Heart left ventricle (tissue), 16 donors: ENCODE data around the gene KRT7. TPM values are rescaled to one million over a fixed set of nuclear protein-coding genes. Genes with fewer than 3 reads are reported as not detected.

Experiments
- ATAC-seq, 4 donors: fragments of 200-7000 bp; cut with Tn5 transposase; one replicate each; pipeline ENCODE4 v1.9.1; 2020 to 2022; ENCODE audit warnings: moderate library complexity in 4 of 4, mild to moderate bottlenecking in 3 of 4, moderate number of reproducible peaks in 1 of 4
- DNase-seq, 5 donors: peaks; one replicate each; pipeline ENCODE4 v3.0.0-alpha.2; 2020
- H3K27ac ChIP-seq, 12 donors: fragments of 200-600 bp; sonication (generic) in 4 of 12; one replicate each; pipeline versions ENCODE4 v1.5.0 to v1.8.0; 2016 to 2022; ENCODE audit warnings: mild to moderate bottlenecking in 2 of 12
- H3K27me3 ChIP-seq, 9 donors: fragments of 200-600 bp; sonication (generic) in 2 of 9; one replicate each; pipeline versions ENCODE4 v1.5.1 to v1.8.0; 2016 to 2022; ENCODE audit warnings: mild to moderate bottlenecking in 3 of 9
- H3K36me3 ChIP-seq, 9 donors: fragments of 200-600 bp; sonication (generic) in 2 of 9; one replicate each; pipeline versions ENCODE4 v1.5.0 to v1.8.0; 2018 to 2022; ENCODE audit warnings: mild to moderate bottlenecking in 2 of 9
- H3K4me1 ChIP-seq, 12 donors: fragments of 200-600 bp; sonication (generic) in 4 of 12; one replicate each; pipeline versions ENCODE4 v1.5.0 to v1.8.0; 2016 to 2022; ENCODE audit warnings: mild to moderate bottlenecking in 3 of 12
- H3K4me3 ChIP-seq, 12 donors: fragments of 200-600 bp; sonication (generic) in 4 of 12; one replicate each; pipeline versions ENCODE4 v1.5.0 to v1.8.0; 2017 to 2022; ENCODE audit warnings: mild to moderate bottlenecking in 9 of 12, moderate library complexity in 4 of 12
- H3K9me3 ChIP-seq, 12 donors: fragments of 200-600 bp; sonication (generic) in 4 of 12; one replicate each; pipeline versions ENCODE4 v1.5.0 to v1.8.0; 2016 to 2022; ENCODE audit warnings: mild to moderate bottlenecking in 1 of 12
- POLR2A ChIP-seq, 2 donors: fragments of 450-650 bp; IDR thresholded peaks; one replicate each; pipeline ENCODE4 v1.6.1; 2017; ENCODE audit warnings: antibody characterized with exemption in 2 of 2, mild to moderate bottlenecking in 2 of 2, moderate library complexity in 2 of 2
- WGBS, 4 donors: extraction: QIAGEN DNeasy Blood & Tissue Kit in 2 of 4; methylation state at CpG; one replicate each; pipeline versions ENCODE4 v1.1.5 to v1.1.7; 2013 to 2018; 5-methylcytosine and 5-hydroxymethylcytosine counted together
- intact Hi-C, 10 donors: fragments of 100-400 bp; cut with DNase I; formaldehyde crosslinking; loops; one replicate each; pipeline versions ENCODE4 v1.11.1 to v1.14.2; 2022
- polyA plus RNA-seq, 2 donors: library from polyadenylated mRNA; stranded (reverse); fragments of 200-250 nt; gene quantifications; one replicate each; pipeline ENCODE4 v1.2.3, GENCODE V29; 2013
- total RNA-seq, 9 donors: library from RNA; depleted of rRNA in 2 of 9; stranded (reverse); fragments of >200 nt in 2 of 9; fragmentation: NEBNext Ultra II Directional in 3 of 9; extraction: Animal tissue kit (Norgen Biotek cat#: 25700) in 3 of 9; gene quantifications; one replicate each; pipeline versions ENCODE4 v1.1.0 to v1.2.4, GENCODE V29; 2016 to 2023
- TF ChIP-seq, protein P1 (sequence below), 12 donors: fragments of 200-600 bp; sonication (generic) in 4 of 12; IDR thresholded peaks; one replicate each; pipeline versions ENCODE4 v1.5.0 to v1.8.0; 2018 to 2022; ENCODE audit warnings: antibody characterized with exemption in 12 of 12, mild to moderate bottlenecking in 5 of 12
- donor health status: ischemic (EF 13 %, LVEDD 7.1; RV severe dilation, severe dysfunction).
- donor health status: healthy with polysubstance abuse.
- donor health status: DM: no; HTN: yes; CAD: no.
- donor health status: DM: no; HTN: no; CAD: no.
- donor health status: ischemic (EF 25% LVEDD 6.9; RV normal size, moderate dysfunction).
- donor health status: ischemic (EF 25% LVEDD 5.7; RV mildly dilated, moderate dysfunction).
- donor health status: healthy.
- donor health status: DM: yes; HTN: yes; CAD: no.
- donor health status: ischemic (EF 35%, LVEDD 5.7; RV mildly dilated, moderate dysfunction).
- donor health status: nonischemic (EF 11% LVEDD 7.7; RV severe dilation, severe dysfunction).
- donor health status: DM: yes; HTN: yes; CAD: no.
- donor health status: PGD.
- donor health status: ischemic (EF 29% LVEDD 5.4; RV normal size, mild dysfunction).
- donor health status: nonischemic (EF 23%, LVEDD 6.1; RV moderate dilation, normal function).

Gene KRT7
- total and polyA plus RNA-seq, 11 donors, result 0.20 to 56.7 (median 3.1) TPM; not detected in 3

DNA sequence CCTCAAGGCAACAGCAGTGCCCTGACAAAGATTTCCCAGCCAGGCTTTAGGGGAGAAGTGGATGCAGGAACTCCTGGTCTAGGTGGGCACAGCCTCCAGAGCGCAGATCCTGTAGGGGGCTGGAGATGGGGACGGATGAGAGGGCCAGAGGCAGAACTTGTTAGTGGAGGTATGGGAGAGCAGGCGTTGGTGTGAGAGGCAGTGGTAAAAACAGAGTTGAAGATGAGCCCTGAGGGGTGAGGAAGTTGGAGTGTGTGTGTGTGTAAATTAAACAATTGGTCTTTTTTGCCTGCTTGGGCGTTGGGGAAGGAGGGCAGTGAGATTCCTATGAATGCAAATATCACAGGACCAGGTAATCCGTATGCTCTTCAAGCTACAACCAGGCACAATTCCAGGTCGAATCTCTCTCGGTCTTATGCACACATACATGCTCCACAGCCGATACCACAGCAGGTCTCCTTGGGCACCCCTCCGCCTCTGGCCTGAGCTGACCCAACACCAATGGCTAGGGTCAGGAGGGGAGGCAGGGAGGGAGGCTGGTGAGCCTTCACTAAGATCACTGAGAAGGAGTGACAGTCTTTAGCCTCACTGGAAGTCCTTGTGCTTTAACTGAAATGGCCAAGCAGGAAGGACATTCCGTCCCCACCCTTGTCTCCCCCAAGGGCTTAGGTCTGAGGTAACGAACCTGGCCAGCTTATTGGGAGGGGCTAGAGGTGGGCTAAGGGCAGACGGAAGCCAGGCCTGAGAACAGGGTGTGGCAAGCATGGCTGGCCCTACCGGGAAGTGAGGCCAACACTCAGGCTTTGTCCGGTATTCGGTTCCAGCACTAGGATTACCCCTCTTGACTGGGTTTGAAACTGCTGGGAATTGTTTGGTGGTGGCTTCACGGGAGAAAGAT, 1.5 kb upstream of the KRT7 start:
- Histone ChIP-seq H3K36me3 (no peaks in the 10 kb centered on the region), H3K27ac (peak overlapping the region in 1 of 12 donors; percentile 40), H3K27me3 (peaks cover 10 to 39% (median 22%) of the 10 kb centered on the region in 9 donors), H3K4me3 (no peak overlapping the region), H3K4me1 (peaks cover 0 to 38% (median 17%) of the 10 kb centered on the region in 12 donors), H3K9me3 (no peaks in the 10 kb centered on the region)
- DNase-seq, result peak in 1 of 5 donors; percentile 52
- ATAC-seq, result peak in 2 of 4 donors; percentile 10 to 39
- 72 to 77% (median 73%) methylated on average over 16 of the region's 16 CpGs for WGBS, 4 donors
- TF ChIP-seq, protein P1, sequence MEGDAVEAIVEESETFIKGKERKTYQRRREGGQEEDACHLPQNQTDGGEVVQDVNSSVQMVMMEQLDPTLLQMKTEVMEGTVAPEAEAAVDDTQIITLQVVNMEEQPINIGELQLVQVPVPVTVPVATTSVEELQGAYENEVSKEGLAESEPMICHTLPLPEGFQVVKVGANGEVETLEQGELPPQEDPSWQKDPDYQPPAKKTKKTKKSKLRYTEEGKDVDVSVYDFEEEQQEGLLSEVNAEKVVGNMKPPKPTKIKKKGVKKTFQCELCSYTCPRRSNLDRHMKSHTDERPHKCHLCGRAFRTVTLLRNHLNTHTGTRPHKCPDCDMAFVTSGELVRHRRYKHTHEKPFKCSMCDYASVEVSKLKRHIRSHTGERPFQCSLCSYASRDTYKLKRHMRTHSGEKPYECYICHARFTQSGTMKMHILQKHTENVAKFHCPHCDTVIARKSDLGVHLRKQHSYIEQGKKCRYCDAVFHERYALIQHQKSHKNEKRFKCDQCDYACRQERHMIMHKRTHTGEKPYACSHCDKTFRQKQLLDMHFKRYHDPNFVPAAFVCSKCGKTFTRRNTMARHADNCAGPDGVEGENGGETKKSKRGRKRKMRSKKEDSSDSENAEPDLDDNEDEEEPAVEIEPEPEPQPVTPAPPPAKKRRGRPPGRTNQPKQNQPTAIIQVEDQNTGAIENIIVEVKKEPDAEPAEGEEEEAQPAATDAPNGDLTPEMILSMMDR (IDR thresholded peaks at IDR 0.05), result no peak
- TF ChIP-seq POLR2A (IDR thresholded peaks at IDR 0.05), result no peak
- intact Hi-C loops, result no loop called here

GRCh38 chr12:52232203-52232673, 805 bp upstream of the KRT7 start:
- WGBS, 4 donors, result 55 to 75% (median 62%) methylated on average over 12 of the region's 12 CpGs
- Histone ChIP-seq H3K4me3 (no peak overlapping the region), H3K27ac (peak overlapping the region in 1 of 12 donors; percentile 40), H3K9me3 (no peaks in the 10 kb centered on the region), H3K27me3 (peaks cover 10 to 39% (median 22%) of the 10 kb centered on the region in 9 donors), H3K4me1 (peaks cover 0 to 37% (median 17%) of the 10 kb centered on the region in 12 donors), H3K36me3 (no peaks in the 10 kb centered on the region)
- ATAC-seq, result no peak
- peak in 1 of 5 donors; percentile 46 for DNase-seq
- intact Hi-C loops, result no loop called here
- no peak for TF ChIP-seq POLR2A (IDR thresholded peaks at IDR 0.05)
- TF ChIP-seq, protein P1 (IDR thresholded peaks at IDR 0.05), result no peak

DNA sequence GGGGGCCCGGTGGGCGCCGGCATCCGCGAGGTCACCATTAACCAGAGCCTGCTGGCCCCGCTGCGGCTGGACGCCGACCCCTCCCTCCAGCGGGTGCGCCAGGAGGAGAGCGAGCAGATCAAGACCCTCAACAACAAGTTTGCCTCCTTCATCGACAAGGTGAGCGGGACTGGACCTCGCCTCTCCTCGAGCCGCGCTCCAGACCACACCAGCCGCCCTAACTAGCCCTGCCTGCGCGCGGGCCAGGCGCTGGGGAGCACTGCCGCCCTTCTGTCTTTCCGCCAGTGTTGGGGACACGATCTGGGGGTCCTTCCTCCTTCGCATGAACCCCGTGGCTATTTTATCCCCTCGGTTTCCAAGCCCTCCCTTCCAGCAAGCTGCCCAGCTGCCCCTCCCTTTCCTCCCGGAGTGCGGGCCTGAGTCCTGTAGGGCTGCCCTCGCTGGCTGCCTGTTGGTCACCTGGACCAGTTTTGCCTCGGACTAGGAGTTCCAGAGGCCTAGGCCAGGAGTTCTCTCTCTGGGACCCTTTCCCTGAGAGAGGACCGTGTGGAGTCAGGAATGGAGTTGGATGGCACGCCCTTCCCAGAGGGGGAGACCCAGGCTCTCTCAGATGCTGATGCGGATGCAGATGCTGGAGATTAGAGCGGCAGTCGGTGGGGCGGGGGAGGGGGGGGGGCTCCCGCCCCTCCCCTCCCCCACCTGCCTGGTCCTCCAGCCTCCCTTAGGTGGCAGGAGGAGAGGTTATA, 592 bp downstream of the KRT7 start:
- no peaks in the 10 kb centered on the region for H3K36me3 ChIP-seq
- peaks cover 10 to 39% (median 22%) of the 10 kb centered on the region in 9 donors for H3K27me3 ChIP-seq
- intact Hi-C loops, result no loop called here
- H3K9me3 ChIP-seq, result no peaks in the 10 kb centered on the region
- TF ChIP-seq POLR2A (IDR thresholded peaks at IDR 0.05), result no peak
- TF ChIP-seq, protein P1 (IDR thresholded peaks at IDR 0.05), result no peak
- peak overlapping the region in 6 of 12 donors; percentile 4 to 24 (median 16) for H3K4me3 ChIP-seq
- 12 to 29% (median 17%) methylated on average over 20 to 40 of the region's 40 CpGs for WGBS, 4 donors
- peaks cover 0 to 34% (median 17%) of the 10 kb centered on the region in 12 donors for H3K4me1 ChIP-seq
- H3K27ac ChIP-seq, result no peak overlapping the region
- ATAC-seq (no peak), DNase-seq (peak in 1 of 5 donors; percentile 43)
